DND-41 (cell line): Measurements from ENCODE around the gene TPRG1.

Experiments used
- ATAC-seq: fragments of 200-7000 bp; cut with Tn5 transposase; 3 replicates; pipeline ENCODE4 v1.9.1; 2021; ENCODE audit warnings: low read depth; ENCODE audit not compliant: insufficient read depth
- DNase-seq: peaks from one replicate; pipeline ENCODE4 v3.0.0-alpha.2; 2020
- H2AFZ ChIP-seq: 2 replicates; pipeline ENCODE4 v1.6.0; 2012; ENCODE audit warnings: low read depth, low read length
- H3K27ac ChIP-seq: 2 replicates; pipeline ENCODE4 v1.5.1; 2012; ENCODE audit warnings: low read length, inconsistent platforms
- H3K27me3 ChIP-seq: fragments of 200-600 bp; sonication (generic); 2 replicates; pipeline ENCODE4 v1.6.0; 2012; ENCODE audit warnings: low read length, mild to moderate bottlenecking, inconsistent platforms; ENCODE audit not compliant: insufficient read depth, poor library complexity
- H3K36me3 ChIP-seq: 2 replicates; pipeline ENCODE4 v1.5.1; 2012; ENCODE audit warnings: low read length, inconsistent platforms; ENCODE audit not compliant: insufficient read depth
- H3K4me1 ChIP-seq: 2 replicates; pipeline ENCODE4 v1.5.1; 2012; ENCODE audit warnings: mild to moderate bottlenecking, low read length; ENCODE audit not compliant: insufficient read depth
- H3K4me2 ChIP-seq: 2 replicates; pipeline ENCODE4 v1.6.0; 2012; ENCODE audit warnings: mild to moderate bottlenecking, moderate library complexity, low read length, inconsistent platforms; ENCODE audit not compliant: insufficient read depth
- H3K4me3 ChIP-seq, 2 experiments: fragments of 200-600 bp in 1 of 2; shearing (Covaris generic) in 1 of 2; 2 replicates each; pipeline ENCODE4 v1.5.1; 2012 to 2016; ENCODE audit warnings: inconsistent platforms in 2 of 2, low read length in 2 of 2, mild to moderate bottlenecking in 2 of 2, low read depth in 1 of 2, moderate library complexity in 1 of 2
- H3K79me2 ChIP-seq: 2 replicates; pipeline ENCODE4 v1.6.0; 2012; ENCODE audit warnings: low read length, inconsistent platforms; ENCODE audit not compliant: insufficient read depth
- H3K9ac ChIP-seq: 2 replicates; pipeline ENCODE4 v1.6.0; 2012; ENCODE audit warnings: low read depth, mild to moderate bottlenecking, inconsistent platforms, low read length, moderate library complexity
- H3K9me3 ChIP-seq: 2 replicates; pipeline ENCODE4 v1.5.1; 2012; ENCODE audit warnings: low read length, moderate library complexity, mild to moderate bottlenecking, inconsistent platforms; ENCODE audit not compliant: insufficient read depth, severe bottlenecking
- H4K20me1 ChIP-seq: 2 replicates; pipeline ENCODE4 v1.6.0; 2012; ENCODE audit warnings: low read length; ENCODE audit not compliant: insufficient read depth
- EZH2 ChIP-seq: IDR thresholded peaks from 3 replicates; pipeline ENCODE4 v1.6.1; 2012; ENCODE audit warnings: borderline replicate concordance, low read depth, mild to moderate bottlenecking, moderate library complexity, low read length, inconsistent platforms; ENCODE audit not compliant: severe bottlenecking
- TF ChIP-seq, protein P1 (sequence below): IDR thresholded peaks from 2 replicates; pipeline ENCODE4 v1.5.1; 2012; ENCODE audit warnings: borderline replicate concordance, low read length, moderate library complexity, mild to moderate bottlenecking; ENCODE audit not compliant: poor library complexity, severe bottlenecking; ENCODE audit errors: extremely low read depth

Gene TPRG1

DNA sequence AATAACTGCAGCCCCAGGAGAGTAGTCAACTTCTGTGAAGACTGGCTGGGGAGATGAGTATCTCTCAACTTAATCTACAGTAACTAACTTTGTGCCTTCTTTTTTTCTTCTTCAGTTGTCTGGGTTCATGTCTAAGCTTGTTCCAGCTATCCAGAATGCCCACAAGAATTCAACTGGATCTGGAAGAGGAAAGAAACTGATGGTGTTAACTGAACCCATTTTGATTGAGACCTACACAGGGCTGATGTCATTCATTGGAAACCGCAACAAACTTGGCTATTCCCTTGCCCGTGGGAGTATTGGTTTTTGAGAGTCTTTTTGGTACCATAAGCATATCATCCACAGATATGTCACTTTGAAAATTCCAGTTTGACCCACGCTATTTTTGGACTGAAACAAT lies 148.7 kb downstream of the TPRG1 start:
- no peak for ATAC-seq
- no peak for DNase-seq

DNA sequence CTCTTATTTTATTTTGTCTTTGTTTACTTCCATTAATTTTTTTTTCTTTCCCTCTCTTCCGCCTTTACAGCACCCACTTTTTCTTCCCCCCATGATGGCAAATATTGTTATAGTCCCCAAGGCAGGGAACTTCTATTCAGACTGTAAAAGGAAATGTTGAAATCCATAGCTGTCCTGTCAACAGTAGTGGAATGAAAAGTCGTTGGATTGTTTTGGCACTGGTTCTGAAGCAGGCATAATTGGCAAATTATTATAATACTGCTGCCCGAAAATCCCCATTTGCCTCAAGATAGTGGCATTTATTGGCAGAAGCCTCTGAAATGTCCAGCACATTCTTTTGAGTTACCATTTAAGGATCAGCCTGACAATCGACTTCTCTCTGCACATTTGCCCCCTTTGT lies 150.6 kb downstream of the TPRG1 start:
- Histone ChIP-seq H3K9me3 (no peaks in the 10 kb centered on the region), H3K4me3 (no peak overlapping the region), H4K20me1 (peaks cover 4% of the 10 kb centered on the region; the same call in 1 of the 2 replicates), H3K9ac (no peak overlapping the region), H3K79me2 (no peaks in the 10 kb centered on the region), H3K4me2 (no peak overlapping the region), H3K4me1 (peaks cover 28% of the 10 kb centered on the region), H3K27me3 (peaks cover 49% of the 10 kb centered on the region), H2AFZ (no peak overlapping the region), H3K27ac (no peak overlapping the region), H3K36me3 (no peaks in the 10 kb centered on the region)
- ATAC-seq (no peak), DNase-seq (no peak)
- TF ChIP-seq EZH2 = no peak
- TF ChIP-seq, protein P1, sequence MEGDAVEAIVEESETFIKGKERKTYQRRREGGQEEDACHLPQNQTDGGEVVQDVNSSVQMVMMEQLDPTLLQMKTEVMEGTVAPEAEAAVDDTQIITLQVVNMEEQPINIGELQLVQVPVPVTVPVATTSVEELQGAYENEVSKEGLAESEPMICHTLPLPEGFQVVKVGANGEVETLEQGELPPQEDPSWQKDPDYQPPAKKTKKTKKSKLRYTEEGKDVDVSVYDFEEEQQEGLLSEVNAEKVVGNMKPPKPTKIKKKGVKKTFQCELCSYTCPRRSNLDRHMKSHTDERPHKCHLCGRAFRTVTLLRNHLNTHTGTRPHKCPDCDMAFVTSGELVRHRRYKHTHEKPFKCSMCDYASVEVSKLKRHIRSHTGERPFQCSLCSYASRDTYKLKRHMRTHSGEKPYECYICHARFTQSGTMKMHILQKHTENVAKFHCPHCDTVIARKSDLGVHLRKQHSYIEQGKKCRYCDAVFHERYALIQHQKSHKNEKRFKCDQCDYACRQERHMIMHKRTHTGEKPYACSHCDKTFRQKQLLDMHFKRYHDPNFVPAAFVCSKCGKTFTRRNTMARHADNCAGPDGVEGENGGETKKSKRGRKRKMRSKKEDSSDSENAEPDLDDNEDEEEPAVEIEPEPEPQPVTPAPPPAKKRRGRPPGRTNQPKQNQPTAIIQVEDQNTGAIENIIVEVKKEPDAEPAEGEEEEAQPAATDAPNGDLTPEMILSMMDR = no peak

More for the DNA sequence above, 148.7 kb downstream of the TPRG1 start:
- Histone ChIP-seq H3K9me3 (no peaks in the 10 kb centered on the region), H4K20me1 (peaks cover 4% of the 10 kb centered on the region; the same call in 1 of the 2 replicates), H3K36me3 (no peaks in the 10 kb centered on the region), H3K4me1 (peaks cover 26% of the 10 kb centered on the region), H2AFZ (no peak overlapping the region), H3K9ac (no peak overlapping the region), H3K27ac (no peak overlapping the region), H3K4me3 (no peak overlapping the region), H3K4me2 (no peak overlapping the region), H3K27me3 (peaks cover 48% of the 10 kb centered on the region), H3K79me2 (no peaks in the 10 kb centered on the region)
- TF ChIP-seq EZH2 = no peak
- TF ChIP-seq, protein P1 = no peak

DNA sequence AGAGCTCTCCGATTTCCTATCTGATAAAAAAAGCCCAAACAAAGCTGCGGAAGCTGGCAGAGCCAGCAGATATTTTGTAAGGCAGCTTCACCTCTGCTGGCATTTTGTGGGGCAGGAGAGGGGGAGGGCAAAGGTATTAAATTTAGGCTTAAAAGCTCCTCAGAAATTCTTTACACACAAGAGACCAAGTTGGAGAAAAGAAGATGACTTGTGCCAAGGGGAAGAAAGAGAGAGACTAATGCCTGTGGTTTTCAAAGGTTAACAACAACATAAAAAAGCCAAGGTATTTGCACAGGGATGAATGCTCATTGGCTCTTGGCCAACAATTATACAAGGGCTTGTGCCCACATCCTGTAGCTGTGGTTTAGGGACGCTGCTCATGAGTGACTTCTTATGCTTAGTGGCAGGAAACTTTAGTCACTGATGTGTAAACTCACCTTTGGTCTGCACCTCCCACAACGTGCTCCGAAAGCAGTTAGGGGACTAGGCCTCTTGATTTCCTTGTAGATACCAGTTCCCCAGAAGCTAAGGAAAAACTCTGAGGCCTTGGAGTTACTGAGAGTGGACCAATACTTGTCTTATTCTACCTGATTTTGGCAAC lies 152.9 kb downstream of the TPRG1 start:
- H3K9ac ChIP-seq = no peak overlapping the region
- DNase-seq (peak; percentile 90), ATAC-seq (peak; percentile 99)
- H3K27me3 ChIP-seq = peaks cover 48% of the 10 kb centered on the region
- peak overlapping the region; percentile 14; the same call in 1 of the 2 replicates for H3K27ac ChIP-seq
- H2AFZ ChIP-seq = no peak overlapping the region
- peaks cover 28% of the 10 kb centered on the region for H3K4me1 ChIP-seq
- H4K20me1 ChIP-seq = no peaks in the 10 kb centered on the region
- H3K9me3 ChIP-seq = no peaks in the 10 kb centered on the region
- peak overlapping the region; percentile 41; the same call in 1 of the 2 replicates for H3K4me2 ChIP-seq
- H3K36me3 ChIP-seq = no peaks in the 10 kb centered on the region
- H3K79me2 ChIP-seq = no peaks in the 10 kb centered on the region
- no peak for TF ChIP-seq EZH2
- TF ChIP-seq, protein P1 = no peak
- no peak overlapping the region for H3K4me3 ChIP-seq
